GM12878 (cell line): ENCODE data around the gene ALG8. TPM values are rescaled to one million over a fixed set of nuclear protein-coding genes. Genes with fewer than 3 reads are reported as not detected.

ENCODE experiments used
- ATAC-seq: fragments of 200-7000 bp; cut with Tn5 transposase; 3 replicates; pipeline ENCODE4 v1.9.1; 2020; ENCODE audit warnings: mild to moderate bottlenecking, moderate library complexity
- BruUV-seq: library from RNA; stranded (reverse); fragments of 400-500 nt; replicated peaks from 2 replicates; lab custom pipeline; 2021; lab: Mats Ljungman, UMichigan
- CTCF ChIA-PET: fragments of 300-600 bp; sonication (Branson Sonifier 250); formaldehyde crosslinking; extraction: SDS; loops from one replicate; lab custom pipeline; 2021; ENCODE audit warnings: inconsistent platforms; lab: Yijun Ruan, JAX
- POLR2A ChIA-PET: fragments of 350-600 bp; formaldehyde crosslinking; extraction: SDS; loops from one replicate; lab custom pipeline; 2021; ENCODE audit warnings: inconsistent platforms; lab: Charles Lee
- RAD21 ChIA-PET: fragments of 300-600 bp; sonication (Branson Sonifier 250); formaldehyde crosslinking; loops from one replicate; lab custom pipeline; 2023; ENCODE audit warnings: antibody characterized with exemption; ENCODE audit not compliant: unreplicated experiment; lab: Charles Lee
- SMC1A ChIA-PET: fragments of 300-600 bp; sonication (Branson Sonifier 250); formaldehyde crosslinking; loops from one replicate; lab custom pipeline; 2023; ENCODE audit not compliant: unreplicated experiment, uncharacterized antibody; lab: Charles Lee
- DNase-seq: peaks from one replicate; pipeline ENCODE4 v3.0.0-alpha.2; 2011; ENCODE audit warnings: low read depth, low spot score
- FAIRE-seq: peaks from 3 replicates; lab custom pipeline; 2011; peaks lifted over from hg19 to GRCh38; lab: Jason Lieb, UNC
- H2AFZ ChIP-seq: 2 replicates; pipeline ENCODE4 v1.6.0; 2011; ENCODE audit warnings: low read depth, low read length, control low read depth; ENCODE audit not compliant: control insufficient read depth
- H3K27ac ChIP-seq: 2 replicates; pipeline ENCODE4 v1.5.1; 2011; ENCODE audit warnings: control low read depth; ENCODE audit not compliant: control insufficient read depth, insufficient read depth
- H3K27me3 ChIP-seq, 2 experiments: replicated peaks in 1 of 2; 2 replicates each; pipeline versions ENCODE4 v1.6.0 to v1.6.1; 2011; ENCODE audit warnings: low read length in 1 of 2; ENCODE audit not compliant: control insufficient read depth in 2 of 2, insufficient read depth in 2 of 2
- H3K36me3 ChIP-seq, 2 experiments: 2 replicates each; pipeline ENCODE4 v1.5.1; 2011; ENCODE audit warnings: low read length in 1 of 2; ENCODE audit not compliant: control insufficient read depth in 2 of 2, insufficient read depth in 2 of 2
- H3K4me1 ChIP-seq: 2 replicates; pipeline ENCODE4 v1.6.1; 2011; ENCODE audit warnings: mild to moderate bottlenecking, low read length, moderate library complexity, mixed read lengths; ENCODE audit not compliant: control insufficient read depth, insufficient read depth
- H3K4me2 ChIP-seq: 2 replicates; pipeline ENCODE4 v1.6.0; 2011; ENCODE audit warnings: control low read depth; ENCODE audit not compliant: control insufficient read depth, insufficient read depth
- H3K4me3 ChIP-seq: fragments of 200-600 bp; sonication (generic); 2 replicates; pipeline ENCODE4 v1.5.1; 2016
- H3K79me2 ChIP-seq: 2 replicates; pipeline ENCODE4 v1.6.0; 2011; ENCODE audit warnings: low read length; ENCODE audit not compliant: control insufficient read depth, insufficient read depth
- H3K9ac ChIP-seq: 2 replicates; pipeline ENCODE4 v1.8.0; 2011; ENCODE audit warnings: low read length, control low read depth, mixed read lengths; ENCODE audit not compliant: control insufficient read depth, insufficient read depth
- H3K9me3 ChIP-seq: replicated peaks from 3 replicates; pipeline ENCODE4 v1.5.1; 2011; ENCODE audit warnings: mild to moderate bottlenecking, low read length; ENCODE audit not compliant: control insufficient read depth, insufficient read depth
- H4K20me1 ChIP-seq: 2 replicates; pipeline ENCODE4 v1.6.0; 2011; ENCODE audit not compliant: control insufficient read depth, insufficient read depth
- BACH1 ChIP-seq: fragments of 450-650 bp; IDR thresholded peaks from 2 replicates; pipeline ENCODE4 v1.6.1; 2017; ENCODE audit warnings: mild to moderate bottlenecking, borderline replicate concordance
- CEBPB ChIP-seq, 2 experiments: fragments of 150-350 bp in 1 of 2; IDR thresholded peaks; 2 replicates each; pipeline ENCODE4 v1.6.1; 2012 to 2014; ENCODE audit warnings: low read depth in 2 of 2, low read length in 2 of 2, borderline replicate concordance in 1 of 2, inconsistent platforms in 1 of 2
- CREM ChIP-seq: IDR thresholded peaks from 2 replicates; pipeline ENCODE4 v1.6.1; 2014; ENCODE audit warnings: antibody characterized with exemption, low read depth
- CUX1 ChIP-seq: IDR thresholded peaks from 2 replicates; pipeline ENCODE4 v1.6.1; 2012; ENCODE audit warnings: improper control_type of control experiment, low read depth, low read length; ENCODE audit not compliant: insufficient replicate concordance
- HDGF ChIP-seq: fragments of 450-650 bp; IDR thresholded peaks from 2 replicates; pipeline ENCODE4 v1.6.1; 2016; ENCODE audit warnings: antibody characterized with exemption
- MAX ChIP-seq: IDR thresholded peaks from 2 replicates; pipeline ENCODE4 v1.6.1; 2012; ENCODE audit warnings: low read depth, low read length, improper control_type of control experiment
- MEF2A ChIP-seq: IDR thresholded peaks from 2 replicates; pipeline ENCODE4 v1.6.1; 2011; ENCODE audit warnings: low read depth, mild to moderate bottlenecking, low read length, moderate library complexity; ENCODE audit not compliant: insufficient read depth
- MEF2B ChIP-seq: fragments of 450-650 bp; IDR thresholded peaks from 2 replicates; pipeline ENCODE4 v1.6.1; 2018; ENCODE audit warnings: mild to moderate bottlenecking, moderate library complexity; ENCODE audit not compliant: partially characterized antibody, poor library complexity, severe bottlenecking
- POLR2AphosphoS5 ChIP-seq: IDR thresholded peaks from 2 replicates; pipeline ENCODE4 v1.6.1; 2011; ENCODE audit warnings: mild to moderate bottlenecking, low read length, inconsistent platforms
- RELB ChIP-seq: fragments of 450-650 bp; IDR thresholded peaks from 2 replicates; pipeline ENCODE4 v1.6.1; 2017; ENCODE audit warnings: low read depth, mild to moderate bottlenecking, moderate library complexity
- SUZ12 ChIP-seq: fragments of 200-600 bp; sonication (generic); IDR thresholded peaks from one replicate; pipeline ENCODE4 v1.6.1; 2018; ENCODE audit warnings: antibody characterized with exemption, mild to moderate bottlenecking; ENCODE audit not compliant: unreplicated experiment
- WGBS: methylation state at CpG from one replicate; pipeline ENCODE4 v1.1.6; 2016; ENCODE audit warnings: low lambda C conversion rate; ENCODE audit not compliant: insufficient replicate concordance, insufficient coverage; ENCODE audit errors: missing lambda C conversion rate; 5-methylcytosine and 5-hydroxymethylcytosine counted together
- in situ Hi-C: fragments of 300-500 bp; cut with MboI; formaldehyde crosslinking; loops from 9 replicates; pipeline ENCODE4 v1.14.3; 2018; ENCODE audit warnings: mixed read lengths
- intact Hi-C: fragments of 100-400 bp; cut with micrococcal nuclease; formaldehyde crosslinking; loops from one replicate; pipeline ENCODE4 v1.14.2; 2022; ENCODE audit not compliant: unreplicated experiment
- polyA plus RNA-seq, 11 experiments: library from polyadenylated mRNA; depleted of rRNA in 4 of 11; unstranded in 6 of 11; stranded (reverse) in 5 of 11; fragments of >200 nt; fragmentation: Nextera tagmentation in 4 of 11; fragmentation: Illumina TruSeq in 1 of 11; extraction: Ambion mirVana in 4 of 11; extraction: Trizol in 1 of 11; gene quantifications; 1 replicate in 1 of 11; 2 replicates in 10 of 11; pipeline versions ENCODE4 v1.2.1 to v1.2.3, GENCODE V29; 2011 to 2016; ENCODE audit warnings: inconsistent platforms in 2 of 11, missing spikeins in 2 of 11, low read depth in 1 of 11
- total RNA-seq, 4 experiments: library from RNA; depleted of rRNA in 3 of 4; stranded (reverse); fragments of >200 nt in 3 of 4; fragmentation: Illumina TruSeq in 1 of 4; extraction: Trizol in 1 of 4; gene quantifications; 2 replicates each; pipeline versions ENCODE4 v1.2.1 to v1.2.3, GENCODE V29; 2013 to 2021

Gene ALG8
- total and polyA plus RNA-seq, 10 of the 15 experiments (the other 5 are each of a cell fraction or from before 2014, with no cell fraction given), result 45.7 to 105 (median 68.4) TPM

- no TSS peak for BruUV-seq
- ChIA-PET POLR2A (no interaction called here), CTCF (no interaction called here)
These were observed 39.2 kb downstream of the ALG8 start for GRCh38 chr11:78100261-78100660.

More at GRCh38 chr11:78100261-78100660, 39.2 kb downstream of the ALG8 start:
- WGBS, result 90% methylated on average over 5 of the region's 5 CpGs
- in situ Hi-C loops (no loop called here), intact Hi-C loops (no loop called here)
- DNase-seq (no peak), ATAC-seq (no peak), FAIRE-seq (no peak)
- H3K27me3 ChIP-seq, result no peaks in the 10 kb centered on the region
- no peaks in the 10 kb centered on the region for H3K9me3 ChIP-seq
- H3K4me3 ChIP-seq, result no peak overlapping the region
- H4K20me1 ChIP-seq, result no peaks in the 10 kb centered on the region
- SMC1A ChIA-PET, result no interaction called here
- H3K4me1 ChIP-seq, result no peaks in the 10 kb centered on the region
- no peaks in the 10 kb centered on the region for H3K79me2 ChIP-seq
- no peak overlapping the region for H3K27ac ChIP-seq
- no peak for TF ChIP-seq POLR2AphosphoS5
- no peak for TF ChIP-seq CREM
- TF ChIP-seq CUX1, result no peak
- no peak for TF ChIP-seq MAX
- no peak for TF ChIP-seq BACH1
- no peak for TF ChIP-seq SUZ12
- no peak for TF ChIP-seq HDGF
- no peak for TF ChIP-seq MEF2A
- no peak for TF ChIP-seq RELB
- no peak for TF ChIP-seq CEBPB (IDR thresholded peaks at IDR 0.05; ENCODE audit: borderline replicate concordance in 1 of 2, low read depth in 2 of 2, low read length in 2 of 2)
- no peak for TF ChIP-seq MEF2B
- H3K36me3 ChIP-seq, result peaks cover 2 to 16% of the 10 kb centered on the region in 2 experiments; a peak in 3 of 4 replicates
- H2AFZ ChIP-seq, result no peak overlapping the region
- no peak overlapping the region for H3K9ac ChIP-seq
- RAD21 ChIA-PET, result no interaction called here
- H3K4me2 ChIP-seq, result no peak overlapping the region
